ENCODE data around the gene RBSN. TPM values are rescaled to one million over a fixed set of nuclear protein-coding genes. Genes with fewer than 3 reads are reported as not detected.

The RBSN gene
- total RNA-seq, 1 donor from 2014 or later = 29.7 TPM

GRCh38 chr3:15074500-15074899 lies 24.4 kb downstream of the RBSN start:
- intact Hi-C loops (cut with DNase I) = no loop called here
- H3K4me3 ChIP-seq = no peak overlapping the region
- no peaks in the 10 kb centered on the region for H3K9me3 ChIP-seq
- no peak overlapping the region for H3K27ac ChIP-seq
- H3K27me3 ChIP-seq (ENCODE audit: low read depth) = no peaks in the 10 kb centered on the region
- no peak for DNase-seq
- no peak for TF ChIP-seq CTCF (IDR thresholded peaks at IDR 0.05)
- no peaks in the 10 kb centered on the region for H3K4me1 ChIP-seq
- peaks cover 94% of the 10 kb centered on the region for H3K36me3 ChIP-seq
- no peak for ATAC-seq

- no peak for ATAC-seq
- H3K4me1 ChIP-seq = no peaks in the 10 kb centered on the region
- no peaks in the 10 kb centered on the region for H3K9me3 ChIP-seq
- TF ChIP-seq CTCF (IDR thresholded peaks at IDR 0.05) = no peak
- H3K4me3 ChIP-seq = no peak overlapping the region
- DNase-seq = no peak
- intact Hi-C loops (cut with DNase I) = no loop called here
- no peaks in the 10 kb centered on the region for H3K27me3 ChIP-seq (ENCODE audit: low read depth)
- peaks cover 67% of the 10 kb centered on the region for H3K36me3 ChIP-seq
- H3K27ac ChIP-seq = no peak overlapping the region
Measured at GRCh38 chr3:15071699-15072098, 27.2 kb downstream of the RBSN start.

GRCh38 chr3:15069441-15069840 lies 29.5 kb downstream of the RBSN start:
- DNase-seq = no peak
- Histone ChIP-seq H3K36me3 (peaks cover 44% of the 10 kb centered on the region), H3K4me1 (peaks cover under 1% of the 10 kb centered on the region), H3K4me3 (no peak overlapping the region), H3K27me3 (ENCODE audit: low read depth) (no peaks in the 10 kb centered on the region), H3K27ac (no peak overlapping the region), H3K9me3 (no peaks in the 10 kb centered on the region)
- ATAC-seq = no peak
- TF ChIP-seq CTCF (IDR thresholded peaks at IDR 0.05) = no peak
- intact Hi-C loops (cut with DNase I) = no loop called here

- Histone ChIP-seq H3K36me3 (peaks cover 14% of the 10 kb centered on the region), H3K4me1 (peaks cover 16% of the 10 kb centered on the region), H3K4me3 (no peak overlapping the region), H3K27ac (no peak overlapping the region), H3K27me3 (ENCODE audit: low read depth) (no peaks in the 10 kb centered on the region), H3K9me3 (no peaks in the 10 kb centered on the region)
- ATAC-seq (no peak), DNase-seq (no peak)
- intact Hi-C loops (cut with DNase I) = no loop called here
- TF ChIP-seq CTCF (IDR thresholded peaks at IDR 0.05) = no peak
Measured at GRCh38 chr3:15066467-15066866, 32.5 kb downstream of the RBSN start.

- no peak for TF ChIP-seq CTCF (IDR thresholded peaks at IDR 0.05)
- Histone ChIP-seq H3K4me1 (peaks cover 16% of the 10 kb centered on the region), H3K4me3 (peak overlapping the region; percentile 84), H3K27ac (peak overlapping the region; percentile 85), H3K36me3 (peaks cover 5% of the 10 kb centered on the region), H3K27me3 (ENCODE audit: low read depth) (no peaks in the 10 kb centered on the region), H3K9me3 (no peaks in the 10 kb centered on the region)
- intact Hi-C loops (cut with DNase I) = no loop called here
- ATAC-seq (no peak), DNase-seq (no peak)
Measured at GRCh38 chr3:15065550-15066007, 33.4 kb downstream of the RBSN start.
